ENCODE data around the gene SP140L.
"Not testable (repeated sequence)": the region's sequence is repeated elsewhere in the genome, so short reads cannot be mapped to it uniquely, and the experiment has no call there.

The SP140L gene

DNA sequence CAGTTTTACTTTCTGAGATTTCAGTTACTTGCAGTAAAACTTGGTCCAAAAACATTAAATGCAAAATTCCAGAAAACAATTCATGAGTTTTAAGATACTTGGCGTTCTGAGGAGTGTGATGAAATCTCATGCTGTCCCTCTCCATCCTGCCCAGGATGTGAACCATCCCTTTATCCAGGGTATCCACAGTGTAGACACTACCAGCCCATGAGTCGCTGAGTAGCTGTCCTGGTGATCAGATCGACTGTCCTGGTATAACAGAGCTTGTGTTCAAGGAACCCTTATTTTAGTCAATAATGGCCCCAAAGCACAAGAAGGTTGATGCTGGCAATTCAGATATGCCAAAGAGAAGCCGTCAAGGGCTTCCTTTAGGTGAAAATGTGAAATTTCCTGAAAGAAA is 92.2 kb downstream of the SP140L start:
- no peak for DNase-seq (ENCODE audit: low read depth)

DNA sequence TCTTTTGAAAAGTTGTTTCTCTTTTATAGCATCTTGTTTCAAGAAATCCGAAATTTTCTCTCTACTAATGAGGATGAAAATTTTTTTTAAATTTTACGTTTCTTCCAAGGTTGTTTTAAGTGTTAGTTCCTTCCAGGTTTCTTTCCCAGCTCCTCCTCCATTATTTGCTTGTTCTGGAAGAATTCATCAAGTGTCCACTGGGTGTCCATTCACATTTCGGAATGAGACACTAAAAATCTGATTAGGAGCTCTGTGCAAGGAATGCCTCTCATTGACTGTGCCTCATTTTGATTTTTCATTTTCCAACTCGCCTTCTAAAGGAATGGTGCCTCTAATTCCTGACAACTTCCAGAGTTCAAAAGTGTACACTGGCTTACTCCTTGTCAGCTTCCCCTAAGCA is 95.2 kb downstream of the SP140L start:
- no peak for DNase-seq (ENCODE audit: low read depth)

DNA sequence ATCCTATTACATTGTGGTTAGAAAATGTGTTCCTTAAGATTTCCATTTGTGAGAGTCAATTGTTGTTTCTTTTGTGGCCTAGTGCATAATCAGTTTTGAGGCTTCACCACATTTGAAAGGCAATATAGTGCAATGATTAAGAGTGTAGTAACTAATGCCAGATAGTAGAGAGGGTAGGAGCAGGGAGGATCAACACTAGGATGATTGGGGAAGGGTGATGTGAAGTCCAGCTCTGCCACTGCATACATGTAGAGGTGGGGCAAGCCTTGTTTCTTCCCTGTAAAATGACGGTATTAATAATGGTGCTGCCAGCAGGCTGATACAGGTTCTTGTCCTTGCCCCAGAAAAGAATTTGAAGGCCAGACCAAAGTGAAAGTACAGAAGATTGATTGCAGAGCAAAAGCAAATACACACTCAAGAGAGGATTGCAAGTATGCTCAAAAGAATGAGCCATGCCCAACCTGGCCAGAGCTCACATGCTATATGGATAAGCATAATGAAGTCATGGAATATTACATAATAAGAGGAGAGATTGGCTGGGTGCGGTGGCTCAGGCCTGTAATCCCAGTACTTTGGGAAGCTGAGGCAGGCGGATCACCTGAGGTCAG is 97.0 kb downstream of the SP140L start:
- no peak for DNase-seq (ENCODE audit: low read depth)

DNA sequence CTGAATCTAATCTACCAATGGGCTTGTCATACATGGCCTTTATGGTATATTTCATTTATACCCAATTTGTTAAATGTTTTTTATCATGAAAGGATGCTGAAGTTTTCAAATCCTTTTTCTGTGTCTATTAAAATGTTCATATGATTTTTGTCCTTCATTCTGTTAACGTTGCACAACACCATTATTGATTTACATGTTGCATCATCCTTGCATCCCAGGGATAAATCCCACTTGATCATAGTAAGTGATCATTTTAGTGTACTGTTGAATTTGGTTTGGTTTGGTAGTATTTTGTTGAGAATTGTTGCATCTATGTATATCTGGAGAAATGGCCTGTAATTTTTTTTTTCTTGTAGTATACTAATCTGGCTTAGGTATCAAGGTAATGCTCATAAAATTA is 98.4 kb downstream of the SP140L start:
- DNase-seq (ENCODE audit: low read depth): no peak

DNA sequence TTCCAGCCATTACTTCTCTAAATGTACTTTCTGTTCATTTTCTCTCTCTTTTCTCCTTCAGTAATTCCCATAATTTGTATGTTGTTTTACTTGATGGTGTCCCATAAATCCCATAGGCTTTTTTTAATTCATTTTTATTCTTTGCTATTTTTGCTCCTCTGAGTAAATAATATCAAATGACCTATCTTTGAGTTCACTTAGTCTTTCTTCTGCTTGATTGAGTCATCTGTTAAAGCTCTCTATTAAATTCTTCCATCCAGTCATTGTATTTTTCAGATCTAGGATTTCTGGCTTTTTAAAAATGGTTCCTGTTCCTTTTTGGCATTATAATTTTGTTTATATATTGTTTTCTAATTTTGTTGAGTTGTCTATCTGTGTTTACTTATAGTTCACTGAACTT is 102.5 kb downstream of the SP140L start:
- no peak for DNase-seq (ENCODE audit: low read depth)

DNA sequence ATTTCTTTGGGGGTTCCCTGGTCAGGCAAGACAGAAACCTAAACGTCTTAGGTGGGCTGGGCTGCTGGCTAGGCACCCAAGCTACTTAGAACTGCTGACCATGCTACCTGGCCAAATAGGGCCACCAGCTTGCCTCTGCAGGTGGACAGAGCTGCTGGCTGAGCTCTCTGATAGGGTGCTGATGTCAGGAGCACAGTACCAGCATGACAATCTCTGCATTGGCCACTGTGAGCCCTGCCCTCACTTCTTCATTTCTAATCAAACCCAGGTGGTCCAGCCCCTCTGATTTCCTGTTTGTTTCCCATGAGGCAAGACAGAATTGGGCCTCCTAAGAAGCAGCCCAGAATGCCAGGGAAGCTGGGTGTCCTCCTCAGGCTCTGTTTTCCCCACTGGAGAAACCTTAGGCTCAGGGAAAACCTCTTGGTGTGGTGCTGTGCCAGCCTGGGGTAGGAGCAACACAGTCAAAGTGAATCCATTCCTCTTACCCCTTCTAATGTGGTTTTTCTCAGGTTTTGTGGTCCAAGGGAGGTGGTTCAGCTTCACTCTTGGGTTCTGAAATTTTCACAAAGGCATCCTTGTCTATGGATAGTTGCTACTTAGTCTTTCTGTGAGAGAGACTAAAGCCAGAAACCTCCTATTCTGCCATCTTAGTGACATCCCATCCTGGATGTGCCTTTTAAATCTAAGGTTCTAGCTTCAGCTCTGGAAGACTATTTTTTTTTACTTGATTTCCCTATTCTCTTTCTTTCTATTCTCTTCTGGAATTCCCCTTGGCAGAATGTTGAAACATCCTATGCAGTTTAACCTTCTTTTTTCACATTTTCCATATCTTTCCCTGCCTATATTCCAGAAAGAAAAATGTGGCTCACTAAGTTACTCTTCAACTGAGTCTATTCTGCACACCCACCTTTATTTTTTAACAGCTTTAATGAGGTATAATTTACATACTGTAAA is 104.2 kb downstream of the SP140L start:
- DNase-seq (ENCODE audit: low read depth): no peak

DNA sequence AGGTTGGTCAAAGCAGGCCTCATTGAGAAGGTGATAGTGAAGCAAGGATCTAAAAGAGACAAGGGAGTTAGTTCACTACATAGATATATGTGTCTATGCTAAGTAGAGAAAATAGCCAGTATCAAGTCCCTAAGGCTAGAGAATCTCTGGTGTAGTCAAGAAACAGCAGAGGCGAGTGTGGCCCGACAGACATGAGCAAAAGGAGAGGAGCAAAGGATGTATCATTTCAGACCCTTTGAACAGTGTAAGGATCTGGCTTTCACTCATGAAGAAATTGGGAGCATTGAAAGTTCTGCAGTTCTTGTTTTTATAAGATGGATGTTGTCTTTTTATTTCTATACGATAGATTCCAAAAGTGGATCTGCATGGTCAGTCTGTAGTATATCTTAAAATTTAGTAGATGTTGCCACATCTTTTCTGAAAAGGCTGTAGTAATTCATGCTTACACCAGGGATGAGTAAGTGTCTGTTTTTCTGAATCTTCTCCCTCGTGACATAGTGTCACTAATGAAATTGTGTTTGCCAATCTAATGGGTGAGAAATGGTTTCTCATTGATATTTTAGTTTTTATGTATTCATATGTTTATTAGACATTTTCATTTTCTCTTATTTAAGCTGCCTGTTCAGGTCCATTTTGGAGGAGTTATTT is 107.8 kb downstream of the SP140L start:
- no peak for DNase-seq (ENCODE audit: low read depth)

DNA sequence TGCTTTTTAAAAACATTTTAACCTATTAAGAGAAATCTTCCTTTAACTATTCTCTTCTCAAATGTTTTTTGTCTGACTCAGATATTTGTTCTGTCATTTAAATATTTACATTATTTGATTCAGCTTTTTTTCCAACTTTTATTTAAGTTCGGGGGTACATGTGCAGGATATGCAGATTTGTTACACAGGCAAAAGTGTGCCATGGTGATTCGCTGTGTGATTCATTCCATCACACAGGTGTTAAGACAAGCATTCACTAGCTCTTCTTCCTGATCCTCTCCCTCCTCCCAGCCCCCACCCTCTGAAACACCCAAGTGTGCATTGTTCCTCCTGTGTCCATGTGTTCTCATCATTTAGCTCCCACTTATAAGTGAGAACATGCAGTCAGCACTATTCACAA is 108.4 kb downstream of the SP140L start:
- no peak for DNase-seq (ENCODE audit: low read depth)

DNA sequence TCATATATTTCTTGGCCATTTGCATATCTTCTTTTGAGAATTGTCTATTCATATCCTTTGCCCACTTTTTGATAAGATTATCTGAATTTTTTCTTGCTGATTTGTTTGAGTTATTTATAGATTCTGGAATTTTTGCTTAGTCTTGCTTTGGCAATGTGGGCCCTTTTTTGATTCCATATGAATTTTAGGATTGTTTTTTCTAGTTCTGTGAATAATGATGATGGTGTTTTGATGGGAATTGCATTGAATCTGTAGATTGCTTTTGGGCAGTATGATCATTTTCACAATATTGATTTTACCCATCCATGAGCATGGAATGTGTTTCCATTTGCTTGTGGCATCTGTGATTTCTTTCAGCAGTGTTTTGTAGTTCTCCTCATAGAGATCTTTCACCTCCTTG is 112.1 kb downstream of the SP140L start:
- DNase-seq (ENCODE audit: low read depth): not testable (repeated sequence)

DNA sequence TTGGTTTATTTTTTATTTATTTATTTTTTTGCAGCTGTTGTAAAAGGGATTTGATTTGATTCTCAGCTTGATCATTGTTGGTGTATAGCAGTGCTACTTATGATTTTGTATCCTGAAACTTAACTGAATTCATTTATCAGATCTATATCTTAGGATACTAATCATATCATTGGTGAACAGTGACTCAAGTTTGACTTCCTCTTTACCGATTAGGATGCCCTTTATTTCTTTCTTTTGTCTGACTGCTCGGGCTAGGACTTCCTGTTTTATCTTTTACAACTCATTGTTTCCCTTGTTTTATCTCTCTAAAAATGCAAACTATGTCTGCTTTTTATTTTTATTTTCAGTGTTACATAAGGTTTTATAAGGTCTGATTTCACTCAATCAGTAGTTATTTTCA is 112.6 kb downstream of the SP140L start:
- no peak for DNase-seq (ENCODE audit: low read depth)

DNA sequence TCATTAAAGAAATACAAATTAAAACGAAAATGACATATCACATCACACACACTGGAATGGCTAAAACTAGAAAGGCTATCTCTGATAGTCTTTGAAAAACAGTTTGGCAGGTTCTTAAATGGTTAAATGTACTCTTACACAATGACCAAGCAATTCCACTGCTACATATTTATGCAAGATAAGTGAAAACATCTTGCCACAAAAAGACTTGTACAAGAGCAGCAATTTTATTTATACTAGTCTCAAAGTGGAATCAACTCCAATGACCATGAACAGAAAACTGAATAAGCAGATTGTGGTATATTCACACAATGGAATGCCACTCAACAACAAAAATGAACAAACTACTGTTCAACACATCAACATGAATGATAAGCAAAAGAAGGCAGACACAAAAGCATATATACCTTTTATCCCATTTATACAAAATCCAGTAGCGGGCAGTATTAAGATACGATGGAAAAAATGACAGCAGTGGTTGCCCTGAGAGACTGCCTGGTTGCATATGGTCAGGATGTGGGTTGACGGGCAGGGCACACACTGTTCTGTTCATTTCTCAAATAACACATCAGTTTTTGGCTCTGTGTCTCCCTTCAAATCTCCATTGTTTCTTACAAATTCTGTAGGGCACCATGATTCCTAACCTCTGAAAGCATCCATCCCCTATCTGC is 114.4 kb downstream of the SP140L start:
- DNase-seq (ENCODE audit: low read depth): peak; percentile 27

DNA sequence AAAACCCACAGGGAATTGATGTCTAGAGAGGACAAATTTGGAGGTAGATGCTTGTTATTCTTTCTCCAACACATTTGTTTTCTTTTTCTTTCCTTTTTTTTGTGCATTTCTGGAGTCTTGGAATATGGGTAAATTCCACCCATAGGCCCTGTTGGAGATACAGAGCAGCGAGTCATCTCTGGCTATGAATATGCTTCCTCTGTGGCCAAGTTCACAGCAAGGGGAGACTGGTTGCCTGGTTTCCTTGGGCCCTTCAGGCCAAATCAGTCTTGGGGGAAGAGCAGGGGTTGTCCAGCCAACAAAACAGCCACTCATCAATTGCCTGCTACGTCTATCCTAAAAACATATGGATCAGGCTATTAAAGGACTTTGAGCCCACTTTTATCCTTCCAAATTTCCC is 116.5 kb downstream of the SP140L start:
- DNase-seq (ENCODE audit: low read depth): no peak

DNA sequence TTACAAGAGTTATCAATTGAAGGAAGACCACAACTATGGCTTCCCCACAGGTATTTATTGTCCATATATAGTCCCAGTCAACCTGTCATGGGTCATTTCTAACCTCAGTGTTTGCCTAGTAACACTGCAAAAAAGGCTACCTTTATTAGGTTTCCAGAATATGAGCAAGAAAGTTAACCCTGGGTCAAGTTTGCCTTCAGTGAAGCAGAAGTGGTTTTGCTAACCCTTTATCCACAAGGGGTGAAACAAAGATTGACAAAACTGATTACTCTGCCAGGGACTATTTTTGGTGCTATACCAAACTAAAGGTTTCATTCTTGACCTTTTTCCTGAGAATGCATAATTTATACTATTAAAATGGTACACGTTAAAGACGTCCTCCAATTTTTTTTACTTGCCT is 117.8 kb downstream of the SP140L start:
- DNase-seq (ENCODE audit: low read depth): no peak

DNA sequence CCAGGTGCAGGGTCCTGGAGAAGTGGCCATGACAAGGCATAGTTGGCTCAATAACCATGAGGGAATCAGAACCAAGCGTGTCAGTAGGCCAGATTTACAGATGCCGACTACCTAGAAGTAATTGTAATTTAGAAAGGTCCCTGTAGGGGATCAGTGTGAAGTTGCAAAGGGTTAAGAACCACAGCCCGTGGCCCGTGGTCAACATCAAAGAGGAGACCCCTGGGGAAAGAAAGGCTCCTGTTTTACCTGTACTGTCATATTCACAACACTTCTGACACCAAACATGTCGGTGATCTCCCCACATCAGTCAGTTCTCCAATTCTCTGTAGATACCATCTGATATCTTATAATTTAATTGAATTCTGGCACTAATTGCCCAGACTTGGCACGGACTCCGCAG is 120.0 kb downstream of the SP140L start:
- no peak for DNase-seq (ENCODE audit: low read depth)

DNA sequence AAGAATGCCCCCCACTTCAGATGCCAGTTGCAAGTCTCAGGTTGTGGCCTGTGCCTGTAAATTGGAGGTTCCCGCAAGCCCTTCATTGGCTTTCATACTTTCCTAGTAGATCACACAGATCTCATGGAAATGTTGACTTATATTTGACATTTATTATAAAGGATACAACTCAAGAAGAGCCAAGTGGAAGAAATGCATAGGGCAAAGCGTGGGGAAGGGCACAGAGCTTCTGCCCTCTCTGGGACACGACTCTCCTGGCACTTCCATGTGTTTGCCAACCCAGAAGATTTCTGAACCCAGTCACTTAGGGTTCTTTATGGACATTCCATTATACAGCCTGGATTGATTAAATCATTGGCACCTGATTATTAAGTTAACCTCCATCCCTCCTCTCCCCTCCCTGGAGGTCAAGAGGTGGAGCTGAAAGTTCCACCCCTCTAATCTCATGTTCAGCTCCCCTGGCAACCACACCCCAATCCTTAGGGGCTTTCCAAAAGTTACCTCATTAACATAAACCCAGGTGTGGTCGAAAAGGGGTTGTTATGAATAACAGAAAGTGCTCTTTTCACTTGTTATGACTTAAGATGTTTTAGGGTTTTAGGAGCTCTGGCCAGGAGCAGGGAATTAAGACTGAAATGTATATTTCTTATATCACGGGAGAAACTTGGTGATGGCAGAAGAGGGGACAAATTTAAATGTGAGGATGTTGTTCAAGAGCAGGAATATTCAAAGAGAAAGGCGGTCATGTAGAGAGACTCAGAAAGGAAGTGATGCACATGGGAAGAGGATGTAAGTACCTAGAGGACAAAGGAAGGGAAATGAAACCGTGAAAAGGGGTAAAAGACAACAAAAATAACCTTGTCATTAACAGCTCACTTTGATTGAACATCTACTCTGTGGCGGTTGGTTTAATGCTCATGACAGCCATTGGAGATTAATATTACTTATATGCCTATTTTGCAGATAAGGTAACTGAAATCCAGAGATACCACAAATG is 120.8 kb downstream of the SP140L start:
- no peak for DNase-seq (ENCODE audit: low read depth)

DNA sequence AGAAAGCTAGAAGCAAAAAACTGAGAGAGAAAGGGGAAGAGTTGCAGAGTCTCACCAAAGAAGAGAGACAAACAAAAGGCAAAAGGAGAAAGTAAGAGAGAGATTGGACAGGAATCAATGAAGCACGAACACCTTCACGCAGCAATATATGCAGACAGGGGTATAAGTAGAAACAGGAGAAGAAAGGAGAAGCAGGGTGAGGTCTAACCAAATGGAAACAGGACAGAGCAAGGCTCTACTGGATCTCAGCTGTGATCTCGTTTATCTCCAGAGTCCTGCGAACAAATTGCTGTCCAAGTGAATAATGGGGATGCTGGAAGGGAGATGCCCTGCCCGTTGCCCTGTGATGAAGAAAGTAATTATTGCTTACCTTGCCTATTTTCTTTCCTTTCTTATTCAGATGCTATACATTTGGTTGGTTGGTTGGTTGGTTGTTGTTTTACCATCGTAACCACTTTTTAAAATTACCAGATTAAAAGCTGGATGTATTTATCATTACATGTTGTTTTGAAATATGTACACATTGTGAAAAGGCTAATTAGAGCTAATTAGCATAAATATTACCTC is 123.0 kb downstream of the SP140L start:
- no peak for DNase-seq (ENCODE audit: low read depth)

DNA sequence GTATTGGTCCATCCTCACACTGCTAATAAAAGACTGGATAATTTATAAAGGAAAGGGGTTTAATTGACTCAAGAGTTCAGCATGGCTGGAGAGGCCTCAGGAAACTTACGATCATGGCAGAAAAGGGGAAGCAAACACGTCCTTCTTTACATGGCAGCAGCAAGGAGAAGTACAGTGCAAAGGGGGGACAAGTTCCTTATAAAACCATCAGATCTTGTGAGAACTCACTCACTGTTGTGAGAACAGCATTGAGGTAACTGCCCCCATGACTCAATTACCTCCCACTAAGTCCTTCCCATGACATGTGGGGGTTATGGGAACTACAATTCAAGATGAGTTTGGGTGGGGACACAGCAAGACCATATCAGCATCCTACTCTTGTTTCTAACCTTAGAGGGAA is 126.0 kb downstream of the SP140L start:
- DNase-seq (ENCODE audit: low read depth): no peak

All from T-helper 22 cell (primary cell).